Measurements from ENCODE around the gene IFNA10. TPM values are rescaled to one million over a fixed set of nuclear protein-coding genes. Genes with fewer than 3 reads are reported as not detected.

Gene IFNA10
- not detected in 2 replicates for total RNA-seq

GRCh38 chr9:21207043-21207442, at the start of gene IFNA10:
Gene IFNA10, minus strand, starts transcription at chr9:21207143. Its CDS starts 46 bp downstream, at chr9:21207097.

GRCh38 chr9:21239911-21240310, 33.0 kb upstream of the IFNA10 start, which contains the start of gene IFNA14:
Gene IFNA14, minus strand, starts transcription at chr9:21240005. Its CDS starts 70 bp downstream, at chr9:21239935.

GRCh38 chr9:21228122-21228521, 21.2 kb upstream of the IFNA10 start, which contains the start of gene IFNA17:
Gene IFNA17, minus strand, starts transcription at chr9:21228222. Its CDS starts 49 bp downstream, at chr9:21228173.

GRCh38 chr9:21217211-21217610, 10.3 kb upstream of the IFNA10 start, which contains the start of gene IFNA16:
Gene IFNA16, minus strand, starts transcription at chr9:21217311. Its CDS starts 6 bp downstream, at chr9:21217305.

DNA sequence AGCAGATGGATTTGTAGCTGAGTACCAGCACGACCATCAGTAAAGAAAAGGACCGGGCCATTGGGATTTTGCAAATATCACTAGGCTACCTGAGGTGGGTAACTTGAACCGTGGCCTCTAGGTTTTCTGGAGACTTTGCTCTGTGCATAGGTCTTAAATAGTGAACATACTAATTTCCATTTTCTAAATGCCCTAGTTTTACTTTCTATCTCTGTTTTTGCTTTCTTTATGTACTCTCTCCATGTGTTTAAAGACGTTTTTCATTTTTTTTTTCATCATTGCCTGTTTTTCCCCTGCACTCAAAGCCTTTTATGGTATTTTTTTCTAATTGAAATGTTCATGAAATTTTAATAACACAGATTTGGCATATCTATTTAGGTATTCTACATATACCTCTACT, 4.8 kb downstream of the IFNA10 start, which contains the start of gene IFNA7:
Gene IFNA7, minus strand, starts transcription at position 101 of the 400 bp plus-strand sequence. Its CDS starts 40 bp downstream, at position 61.

GRCh38 chr9:21187487-21187886, 19.5 kb downstream of the IFNA10 start, which contains the start of gene IFNA4:
Gene IFNA4, minus strand, starts transcription at chr9:21187587. Its CDS starts 56 bp downstream, at chr9:21187531.

GRCh38 chr9:21166560-21166959, 40.4 kb downstream of the IFNA10 start, which contains the start of gene IFNA21:
Gene IFNA21, minus strand, starts transcription at chr9:21166660. Its CDS starts 48 bp downstream, at chr9:21166612.

Small RNA genes within 50 kb of the gene (small RNA-seq; reads per million reads assigned to genes)
- gene RF00019 = not detected

Other genes with a start within 250 kb of the IFNA10 start
- gene HACD4, start 175.5 kb downstream of the IFNA10 start, total RNA-seq = 14.5 and 19.0 TPM in 2 replicates
- not detected in 2 replicates for gene IFNB1, start 129.2 kb downstream of the IFNA10 start, total RNA-seq
- gene IFNW1, start 65.3 kb downstream of the IFNA10 start, total RNA-seq = not detected in 2 replicates
- not detected in 2 replicates for gene IFNA21, start 40.5 kb downstream of the IFNA10 start, total RNA-seq
- not detected in 2 replicates for gene IFNA4, start 19.6 kb downstream of the IFNA10 start, total RNA-seq
- gene IFNA7, start 4.9 kb downstream of the IFNA10 start, total RNA-seq = not detected in 2 replicates
- not detected in 2 replicates for gene IFNA16, start 10.2 kb upstream of the IFNA10 start, total RNA-seq
- gene IFNA17, start 21.1 kb upstream of the IFNA10 start, total RNA-seq = not detected in 2 replicates
- not detected in 2 replicates for gene IFNA14, start 32.9 kb upstream of the IFNA10 start, total RNA-seq
- 0.32 TPM in 1 of 2 replicates, not detected in the other for gene IFNA5, start 98.2 kb upstream of the IFNA10 start, total RNA-seq
- gene KLHL9, start 128.3 kb upstream of the IFNA10 start, total RNA-seq = 56.6 and 68.8 TPM in 2 replicates
- not detected in 2 replicates for gene IFNA6, start 143.7 kb upstream of the IFNA10 start, total RNA-seq
- not detected in 2 replicates for gene IFNA13, start 160.9 kb upstream of the IFNA10 start, total RNA-seq
- gene IFNA2, start 178.3 kb upstream of the IFNA10 start, total RNA-seq = not detected in 2 replicates
- not detected in 2 replicates for gene IFNA8, start 202.0 kb upstream of the IFNA10 start, total RNA-seq
- gene IFNA1, start 233.3 kb upstream of the IFNA10 start, total RNA-seq = not detected in 2 replicates